Hepatocyte (in vitro differentiated cells): Measurements from ENCODE around the gene GOLGA8S.
"Not testable (repeated sequence)": the region's sequence is repeated elsewhere in the genome, so short reads cannot be mapped to it uniquely, and the experiment has no call there.

ENCODE experiments used
- EZH2 ChIP-seq: fragments of 200-600 bp; sonication (generic); IDR thresholded peaks from 2 replicates; pipeline ENCODE4 v1.6.1; 2016; ENCODE audit warnings: antibody characterized with exemption, mild to moderate bottlenecking, borderline replicate concordance
- TF ChIP-seq, protein P1 (sequence below): fragments of 200-600 bp; sonication (generic); IDR thresholded peaks from 2 replicates; pipeline ENCODE4 v1.5.1; 2016; ENCODE audit warnings: antibody characterized with exemption, mild to moderate bottlenecking; ENCODE audit not compliant: poor library complexity

DNA sequence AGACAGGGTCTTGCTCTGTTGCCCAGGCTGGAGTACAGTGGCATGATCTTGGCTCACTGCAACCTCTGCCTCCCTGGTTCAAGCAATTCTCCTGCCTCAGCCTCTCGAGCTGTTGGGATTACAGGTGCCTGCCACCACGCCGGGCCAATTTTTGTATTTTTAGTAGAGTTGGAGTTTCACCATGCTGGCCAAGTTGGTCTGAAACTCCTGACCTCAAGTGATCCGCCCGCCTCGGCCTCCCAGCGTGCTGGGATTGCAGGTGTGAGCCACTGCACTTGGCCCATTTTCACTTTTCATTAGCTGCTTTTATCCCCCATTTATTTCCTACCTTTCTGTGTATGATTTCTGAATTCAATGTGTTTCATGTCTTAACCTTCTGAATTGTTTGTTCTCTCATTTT is 48.6 kb upstream of the GOLGA8S start:
- TF ChIP-seq EZH2: not testable (repeated sequence)
- TF ChIP-seq, protein P1, sequence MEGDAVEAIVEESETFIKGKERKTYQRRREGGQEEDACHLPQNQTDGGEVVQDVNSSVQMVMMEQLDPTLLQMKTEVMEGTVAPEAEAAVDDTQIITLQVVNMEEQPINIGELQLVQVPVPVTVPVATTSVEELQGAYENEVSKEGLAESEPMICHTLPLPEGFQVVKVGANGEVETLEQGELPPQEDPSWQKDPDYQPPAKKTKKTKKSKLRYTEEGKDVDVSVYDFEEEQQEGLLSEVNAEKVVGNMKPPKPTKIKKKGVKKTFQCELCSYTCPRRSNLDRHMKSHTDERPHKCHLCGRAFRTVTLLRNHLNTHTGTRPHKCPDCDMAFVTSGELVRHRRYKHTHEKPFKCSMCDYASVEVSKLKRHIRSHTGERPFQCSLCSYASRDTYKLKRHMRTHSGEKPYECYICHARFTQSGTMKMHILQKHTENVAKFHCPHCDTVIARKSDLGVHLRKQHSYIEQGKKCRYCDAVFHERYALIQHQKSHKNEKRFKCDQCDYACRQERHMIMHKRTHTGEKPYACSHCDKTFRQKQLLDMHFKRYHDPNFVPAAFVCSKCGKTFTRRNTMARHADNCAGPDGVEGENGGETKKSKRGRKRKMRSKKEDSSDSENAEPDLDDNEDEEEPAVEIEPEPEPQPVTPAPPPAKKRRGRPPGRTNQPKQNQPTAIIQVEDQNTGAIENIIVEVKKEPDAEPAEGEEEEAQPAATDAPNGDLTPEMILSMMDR: not testable (repeated sequence)
